SK-N-SH (cell line): Measurements from ENCODE around the gene KCTD3. TPM values are rescaled to one million over a fixed set of nuclear protein-coding genes. Genes with fewer than 3 reads are reported as not detected.

Source experiments
- CTCF ChIA-PET: fragments of 300-600, 350-600 bp; formaldehyde crosslinking; extraction: SDS; loops from one replicate; lab custom pipeline; 2021; lab: Yijun Ruan, JAX
- POLR2A ChIA-PET: fragments of 350-600 bp; sonication (Branson Sonifier 250); formaldehyde crosslinking; extraction: SDS; loops from one replicate; lab custom pipeline; 2020; ENCODE audit warnings: antibody characterized with exemption, inconsistent platforms; lab: Yijun Ruan, JAX
- DNase-seq: peaks from one replicate; pipeline ENCODE4 v3.0.0; 2012
- H2AFZ ChIP-seq: fragments of 200-600 bp; sonication (generic); 2 replicates; pipeline ENCODE4 v1.8.1; 2016; ENCODE audit warnings: antibody characterized with exemption, mild to moderate bottlenecking, low read depth
- H3F3A ChIP-seq: fragments of 200-600 bp; sonication (generic); replicated peaks from 2 replicates; pipeline ENCODE3; 2016; ENCODE audit warnings: antibody characterized with exemption, mild to moderate bottlenecking; ENCODE audit not compliant: insufficient read depth
- H3K27ac ChIP-seq, 2 experiments: fragments of 200-500 bp in 1 of 2; fragments of 200-600 bp in 1 of 2; sonication (Bioruptor generic) in 1 of 2; sonication (generic), shearing (Covaris generic) in 1 of 2; 2 replicates each; pipeline versions ENCODE4 v1.5.1 to v1.6.1; 2014 to 2016; ENCODE audit warnings: low read depth in 2 of 2, inconsistent platforms in 1 of 2, low read length in 1 of 2, mild to moderate bottlenecking in 1 of 2, mixed read lengths in 1 of 2
- H3K27me3 ChIP-seq: fragments of 200-600 bp; sonication (generic), shearing (Covaris generic); 2 replicates; pipeline ENCODE4 v1.6.1; 2016; ENCODE audit warnings: mixed run types; ENCODE audit not compliant: insufficient read depth
- H3K36me3 ChIP-seq, 2 experiments: fragments of 200-500 bp in 1 of 2; fragments of 200-600 bp in 1 of 2; sonication (Bioruptor generic) in 1 of 2; sonication (generic) in 1 of 2; replicated peaks in 1 of 2; 2 replicates each; pipeline versions ENCODE3 to v1.5.1; 2014 to 2016; ENCODE audit warnings: low read length in 1 of 2, mild to moderate bottlenecking in 1 of 2; ENCODE audit not compliant: insufficient read depth in 2 of 2, control insufficient read depth in 1 of 2
- H3K4me1 ChIP-seq, 2 experiments: fragments of 200-500 bp in 1 of 2; fragments of 200-600 bp in 1 of 2; sonication (Bioruptor generic) in 1 of 2; sonication (generic), shearing (Covaris generic) in 1 of 2; 2 replicates each; pipeline versions ENCODE4 v1.5.1 to v1.6.1; 2014 to 2016; ENCODE audit warnings: low read depth in 1 of 2, low read length in 1 of 2, mixed run types in 1 of 2; ENCODE audit not compliant: insufficient read depth in 2 of 2, control insufficient read depth in 1 of 2
- H3K4me2 ChIP-seq: fragments of 200-600 bp; sonication (generic), shearing (Covaris generic); 2 replicates; pipeline ENCODE4 v1.6.1; 2017; ENCODE audit warnings: mixed run types
- H3K4me3 ChIP-seq, 2 experiments: fragments of 200-500 bp in 1 of 2; fragments of 200-600 bp in 1 of 2; sonication (Bioruptor generic) in 1 of 2; sonication (generic), shearing (Covaris generic) in 1 of 2; 2 replicates each; pipeline versions ENCODE4 v1.5.1 to v1.8.1; 2014 to 2016; ENCODE audit warnings: low read depth in 2 of 2, inconsistent platforms in 1 of 2, low read length in 1 of 2, mild to moderate bottlenecking in 1 of 2, mixed read lengths in 1 of 2, moderate library complexity in 1 of 2
- H3K79me2 ChIP-seq: fragments of 200-600 bp; sonication (generic); 2 replicates; pipeline ENCODE4 v1.8.1; 2017; ENCODE audit warnings: mild to moderate bottlenecking; ENCODE audit not compliant: insufficient read depth
- H3K9ac ChIP-seq: fragments of 200-600 bp; sonication (generic); 2 replicates; pipeline ENCODE4 v1.6.1; 2017; ENCODE audit warnings: mixed run types
- H3K9me2 ChIP-seq: fragments of 200-600 bp; sonication (generic); 2 replicates; pipeline ENCODE4 v1.6.1; 2017; ENCODE audit warnings: mixed run types
- H3K9me3 ChIP-seq: fragments of 200-600 bp; sonication (generic); 2 replicates; pipeline ENCODE4 v1.6.1; 2017; ENCODE audit warnings: mixed run types, mild to moderate bottlenecking, moderate library complexity
- H4K20me1 ChIP-seq: fragments of 200-600 bp; sonication (generic); 2 replicates; pipeline ENCODE4 v1.6.1; 2017; ENCODE audit warnings: mild to moderate bottlenecking, mixed run types; ENCODE audit not compliant: insufficient read depth
- CHD2 ChIP-seq: fragments of 150-350 bp; IDR thresholded peaks from 2 replicates; pipeline ENCODE4 v1.6.1; 2018; ENCODE audit warnings: low read length; ENCODE audit not compliant: partially characterized antibody
- CTCF ChIP-seq: fragments of 200-600 bp; sonication (generic); IDR thresholded peaks from 2 replicates; pipeline ENCODE4 v1.6.1; 2017; ENCODE audit warnings: antibody characterized with exemption, mild to moderate bottlenecking, moderate library complexity
- EZH2phosphoT487 ChIP-seq: fragments of 200-600 bp; sonication (generic); IDR thresholded peaks from 2 replicates; pipeline ENCODE4 v1.6.1; 2017; ENCODE audit warnings: low read depth, mixed run types, mild to moderate bottlenecking, antibody characterized with exemption, moderate library complexity, borderline replicate concordance
- FOSL2 ChIP-seq: IDR thresholded peaks from 2 replicates; pipeline ENCODE4 v1.4.0; 2012; ENCODE audit warnings: low read depth, mild to moderate bottlenecking, moderate library complexity, borderline replicate concordance
- GATA2 ChIP-seq: sonication (generic); formaldehyde crosslinking; IDR thresholded peaks from 2 replicates; pipeline ENCODE4 v1.5.0; 2020; ENCODE audit warnings: mild to moderate bottlenecking, missing genetic modification reagents
- JUND ChIP-seq: IDR thresholded peaks from 2 replicates; pipeline ENCODE4 v1.4.0; 2012
- NRF1 ChIP-seq: IDR thresholded peaks from 2 replicates; pipeline ENCODE4 v1.6.1; 2012; ENCODE audit warnings: low read depth, mild to moderate bottlenecking, low read length
- RAD21 ChIP-seq: IDR thresholded peaks from 2 replicates; pipeline ENCODE4 v1.6.1; 2012; ENCODE audit warnings: mild to moderate bottlenecking, low read length
- RCOR1 ChIP-seq: fragments of 150-350 bp; IDR thresholded peaks from 2 replicates; pipeline ENCODE4 v1.6.1; 2017; ENCODE audit warnings: antibody characterized with exemption, low read length
- REST ChIP-seq: IDR thresholded peaks from 2 replicates; pipeline ENCODE4 v1.6.1; 2012; ENCODE audit warnings: mild to moderate bottlenecking, low read depth, low read length, moderate library complexity
- RXRA ChIP-seq: IDR thresholded peaks from 2 replicates; pipeline ENCODE4 v1.4.0; 2012; ENCODE audit warnings: low read depth, mild to moderate bottlenecking, borderline replicate concordance
- SMC3 ChIP-seq: IDR thresholded peaks from 2 replicates; pipeline ENCODE4 v1.6.1; 2012; ENCODE audit warnings: low read depth, low read length, improper control_type of control experiment
- TAF1 ChIP-seq: IDR thresholded peaks from 2 replicates; pipeline ENCODE4 v1.6.1; 2012; ENCODE audit warnings: low read depth, mild to moderate bottlenecking, low read length, moderate library complexity, borderline replicate concordance
- USF1 ChIP-seq: IDR thresholded peaks from 2 replicates; pipeline ENCODE4 v1.4.0; 2012; ENCODE audit warnings: low read depth, borderline replicate concordance
- ZBTB33 ChIP-seq: IDR thresholded peaks from 2 replicates; pipeline ENCODE4 v1.4.0; 2012; ENCODE audit warnings: low read depth, borderline replicate concordance
- WGBS: methylation state at CpG from one replicate; pipeline ENCODE4 v1.1.6; 2017; ENCODE audit warnings: low lambda C conversion rate; 5-methylcytosine and 5-hydroxymethylcytosine counted together
- polyA plus RNA-seq, 3 experiments: library from polyadenylated mRNA; depleted of rRNA; stranded (reverse); fragments of >200 nt; gene quantifications; 2 replicates each; pipeline ENCODE4 v1.2.3, GENCODE V29; 2012

KCTD3 gene
- polyA plus RNA-seq, 1 of the 3 experiments (the other 2 are of a cell fraction) = 34.8 TPM

- CTCF ChIA-PET = no interaction called here
Observed at GRCh38 chr1:215636258-215636965, 69.3 kb downstream of the KCTD3 start.

GRCh38 chr1:215637041-215637573 lies 70.0 kb downstream of the KCTD3 start:
- POLR2A ChIA-PET = no interaction called here
- TF ChIP-seq FOSL2 (no peak), GATA2 (CRISPR knock-in tag) (no peak), RCOR1 (no peak), RXRA (no peak), CTCF (no peak), TAF1 (no peak), REST (no peak), USF1 (no peak), CHD2 (no peak), NRF1 (no peak)

More at GRCh38 chr1:215636258-215636965, 69.3 kb downstream of the KCTD3 start:
- Histone ChIP-seq H3F3A (no peaks in the 10 kb centered on the region), H3K79me2 (no peaks in the 10 kb centered on the region), H3K9me2 (no peaks in the 10 kb centered on the region), H2AFZ (no peak overlapping the region), H3K4me1 (peaks cover 0 to 3% of the 10 kb centered on the region in 2 experiments; a peak in 2 of 4 replicates), H3K9me3 (no peaks in the 10 kb centered on the region), H3K36me3 (no peaks in the 10 kb centered on the region), H3K9ac (no peak overlapping the region), H3K4me2 (no peak overlapping the region), H3K4me3 (no peak overlapping the region), H3K27ac (no peak overlapping the region), H4K20me1 (no peaks in the 10 kb centered on the region), H3K27me3 (no peaks in the 10 kb centered on the region)
- 66% methylated on average over 9 of the region's 9 CpGs for WGBS
- POLR2A ChIA-PET = no interaction called here
- DNase-seq = no peak
- TF ChIP-seq ZBTB33 = no peak
- TF ChIP-seq RAD21 = no peak
- TF ChIP-seq EZH2phosphoT487 = no peak
- TF ChIP-seq SMC3 = no peak
- no peak for TF ChIP-seq JUND

More at GRCh38 chr1:215637041-215637573, 70.0 kb downstream of the KCTD3 start:
- no peaks in the 10 kb centered on the region for H3K27me3 ChIP-seq
- peak overlapping the region; percentile 16; the same call in 1 of the 2 replicates for H3K4me2 ChIP-seq
- H2AFZ ChIP-seq = no peak overlapping the region
- H3K9ac ChIP-seq = no peak overlapping the region
- DNase-seq = no peak
- H3K9me3 ChIP-seq = no peaks in the 10 kb centered on the region
- no peak overlapping the region for H3K27ac ChIP-seq
- no peaks in the 10 kb centered on the region for H3K79me2 ChIP-seq
- H4K20me1 ChIP-seq = no peaks in the 10 kb centered on the region
- CTCF ChIA-PET = no interaction called here
- no peaks in the 10 kb centered on the region for H3F3A ChIP-seq
- no peaks in the 10 kb centered on the region; a peak in 2 of 4 replicates for H3K4me1 ChIP-seq
- H3K36me3 ChIP-seq = no peaks in the 10 kb centered on the region
- H3K9me2 ChIP-seq = no peaks in the 10 kb centered on the region
- H3K4me3 ChIP-seq = no peak overlapping the region
- WGBS = 72% methylated on average over 6 of the region's 7 CpGs
